ENCODE data around the gene TAAR5.

GRCh38 chr6:132634796-132635195 lies 45.3 kb upstream of the TAAR5 start:
- no peak for TF ChIP-seq CTCF (IDR thresholded peaks at IDR 0.05)
- TF ChIP-seq PBX3 (IDR thresholded peaks at IDR 0.05), result no peak
- TF ChIP-seq FOSL2 (IDR thresholded peaks at IDR 0.05; ENCODE audit: borderline replicate concordance, low read depth), result no peak
- TF ChIP-seq TAF1 (IDR thresholded peaks at IDR 0.05; ENCODE audit: borderline replicate concordance, low read depth, low read length), result no peak
- TF ChIP-seq MAX (IDR thresholded peaks at IDR 0.05; ENCODE audit: low read depth), result no peak
- TF ChIP-seq RAD21 (IDR thresholded peaks at IDR 0.05; ENCODE audit: low read length), result no peak
- no peak for TF ChIP-seq POLR2AphosphoS5 (IDR thresholded peaks at IDR 0.05; ENCODE audit: low read depth, low read length)
- no peak for TF ChIP-seq REST (IDR thresholded peaks at IDR 0.05; ENCODE audit: low read depth, low read length)
- TF ChIP-seq USF2 (IDR thresholded peaks at IDR 0.05; ENCODE audit: borderline replicate concordance, low read depth, low read length), result no peak
- TF ChIP-seq GATA2 (CRISPR knock-in tag; IDR thresholded peaks at IDR 0.05), result no peak
- no peak for TF ChIP-seq RFX5 (IDR thresholded peaks at IDR 0.05; ENCODE audit: low read length)
- TF ChIP-seq EP300 (IDR thresholded peaks at IDR 0.05; ENCODE audit: borderline replicate concordance in 1 of 2, low read depth in 1 of 2, low read length in 1 of 2), result no peak

Measured in SK-N-SH (cell line).